SH-SY5Y (cell line): ENCODE data around the gene IMPACT.

Experiments used
- GATA2 ChIP-seq: IDR thresholded peaks from 2 replicates; pipeline ENCODE4 v1.6.1; 2011; ENCODE audit warnings: mild to moderate bottlenecking, low read depth, low read length
- GATA3 ChIP-seq: IDR thresholded peaks from 2 replicates; pipeline ENCODE4 v1.6.1; 2011; ENCODE audit warnings: low read depth, mild to moderate bottlenecking, low read length, moderate library complexity

The IMPACT gene

DNA sequence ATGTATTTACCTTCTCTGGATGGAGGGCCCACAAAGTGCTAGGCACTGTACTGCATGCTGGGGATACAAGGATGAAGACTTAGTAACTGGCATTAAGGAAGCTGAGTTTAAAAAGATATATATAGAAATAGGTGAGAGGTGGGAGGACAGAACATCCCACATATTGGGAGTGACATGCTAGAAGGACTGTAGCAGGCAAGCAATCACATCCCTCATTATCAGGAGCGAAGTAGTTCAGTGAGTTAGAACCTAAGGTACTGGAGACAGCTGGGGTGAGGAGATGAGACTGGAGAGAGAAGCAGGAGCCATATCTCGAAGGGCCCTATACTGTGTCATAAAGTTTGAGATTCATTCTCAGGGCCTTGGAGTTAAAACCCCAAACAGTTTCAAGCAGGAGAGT lies 18.0 kb upstream of the IMPACT start:
- TF ChIP-seq GATA3, result no peak
- no peak for TF ChIP-seq GATA2

DNA sequence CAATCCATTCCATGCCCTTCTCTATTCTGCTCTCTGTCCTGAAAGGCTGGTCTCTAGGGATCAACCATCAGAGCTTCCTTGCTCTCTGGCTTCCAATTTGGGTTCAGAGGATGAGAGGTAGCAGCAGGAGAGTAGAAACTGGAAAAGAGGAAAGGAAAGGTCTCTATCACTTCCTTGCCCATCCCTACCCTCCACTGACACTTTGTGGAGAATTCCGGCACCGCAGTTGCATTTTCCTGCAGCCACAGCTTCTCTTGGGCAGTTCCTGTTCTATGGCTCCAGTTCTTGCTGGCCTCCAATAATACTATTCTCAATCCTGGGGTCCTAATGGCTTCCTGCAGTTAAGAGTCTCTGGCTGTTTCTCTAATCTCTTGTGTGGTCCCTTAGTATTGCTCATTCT lies 13.3 kb upstream of the IMPACT start:
- TF ChIP-seq GATA3 (no peak), GATA2 (no peak)

DNA sequence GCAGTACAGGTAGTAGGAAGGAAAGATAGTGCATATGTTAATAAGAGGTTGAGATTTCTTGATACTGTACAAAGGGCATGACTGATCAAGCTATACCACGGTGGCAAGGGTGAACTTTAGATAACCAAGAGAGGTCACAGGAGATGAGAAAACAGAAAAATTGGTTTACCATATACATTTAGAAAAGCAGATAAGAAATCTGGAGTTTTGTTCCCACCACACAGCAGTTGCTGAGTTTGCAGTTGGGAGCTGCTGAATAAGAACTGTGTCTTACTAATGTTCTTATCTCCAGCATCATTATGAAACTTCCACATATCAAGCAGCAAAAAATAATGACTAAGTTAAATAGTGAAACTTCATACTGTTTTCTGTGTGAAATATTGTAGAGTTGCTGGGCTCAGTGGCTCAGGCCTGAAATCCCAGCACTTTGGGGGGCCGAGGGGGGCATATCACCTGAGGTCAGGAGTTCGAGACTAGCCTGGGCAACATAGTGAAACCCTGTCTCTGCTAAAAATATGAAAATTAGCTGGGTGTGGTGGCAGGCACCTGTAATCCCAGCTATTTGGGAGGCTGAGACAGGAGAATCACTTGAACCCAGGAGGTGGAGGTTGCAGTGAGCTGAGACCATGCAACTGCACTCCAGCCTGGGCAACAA lies 12.0 kb upstream of the IMPACT start:
- TF ChIP-seq GATA3 (no peak), GATA2 (no peak)

DNA sequence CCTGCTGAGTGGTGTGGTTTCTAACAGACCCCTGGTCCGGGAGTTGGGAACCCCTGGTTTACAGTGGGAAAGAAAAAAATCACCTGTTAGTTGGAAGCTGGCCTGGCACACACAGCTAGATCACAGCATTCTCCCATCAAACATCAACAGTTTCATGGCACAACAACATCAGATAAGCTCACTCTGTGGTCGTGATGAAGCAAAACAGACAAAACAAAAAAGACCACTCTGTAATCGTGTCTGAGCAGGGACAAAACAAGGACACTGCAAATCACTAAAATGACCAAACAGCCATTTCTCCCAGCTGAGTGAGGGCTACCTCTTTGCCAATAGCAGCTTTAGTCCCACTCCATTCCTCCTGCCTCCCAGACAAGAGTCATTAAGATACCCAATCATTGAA lies 9.0 kb upstream of the IMPACT start:
- TF ChIP-seq GATA2 (peak; percentile 57), GATA3 (no peak)

DNA sequence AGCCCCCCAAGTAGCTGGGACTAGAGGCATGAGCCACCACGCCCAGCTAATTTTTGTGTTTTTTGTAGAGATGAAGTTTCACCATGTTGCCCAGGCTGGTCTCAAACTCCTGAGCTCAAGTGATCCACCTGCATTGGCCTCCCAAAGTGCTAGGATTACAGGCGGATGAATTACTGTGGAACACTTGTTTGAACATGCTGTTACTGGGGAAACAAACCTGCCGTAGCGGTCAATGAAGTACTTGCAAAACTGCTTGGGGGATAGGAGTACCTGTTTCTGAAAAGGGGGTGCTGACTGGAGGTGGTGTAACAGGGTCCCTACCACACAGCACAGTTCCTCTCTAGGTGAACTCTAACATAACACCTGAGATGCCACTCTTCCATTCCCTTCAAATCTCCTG lies 5.9 kb upstream of the IMPACT start:
- TF ChIP-seq GATA2 (no peak), GATA3 (no peak)

DNA sequence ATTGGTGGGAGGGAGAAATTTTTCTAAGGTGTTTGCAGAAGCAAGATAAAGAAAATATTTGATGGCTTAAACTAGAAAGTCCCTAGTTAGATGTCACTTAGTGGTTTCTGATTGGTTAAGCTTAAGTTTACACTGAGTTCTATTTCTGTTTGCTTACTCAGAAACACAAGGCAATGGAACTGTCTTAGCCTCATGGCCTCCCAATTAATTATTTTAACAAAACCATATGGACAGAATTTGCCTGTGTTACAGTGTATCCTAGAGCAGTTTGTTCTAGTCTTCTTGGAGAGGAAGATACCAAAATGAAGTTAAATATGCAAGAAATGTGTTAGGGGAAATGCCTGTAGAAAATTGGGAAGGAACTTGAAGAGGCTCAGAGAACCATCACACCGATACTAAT lies 4.6 kb upstream of the IMPACT start:
- TF ChIP-seq GATA3, result no peak
- TF ChIP-seq GATA2, result no peak

DNA sequence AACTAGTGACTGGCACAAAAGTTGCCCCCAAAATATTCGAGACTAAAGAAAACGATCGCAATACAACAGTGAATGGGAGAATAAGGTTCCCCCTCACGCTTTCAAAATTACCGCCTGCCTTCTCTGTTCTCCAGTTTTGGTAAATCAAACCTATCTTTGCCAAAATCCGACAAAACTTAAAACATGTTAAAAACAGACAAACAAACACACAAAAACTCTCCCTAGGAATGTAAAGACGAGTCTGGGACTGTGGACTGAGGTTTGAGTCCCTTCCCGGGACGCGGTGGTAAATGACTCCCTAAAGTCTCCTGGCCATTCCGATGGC lies 435 bp upstream of the IMPACT start:
- TF ChIP-seq GATA2 (no peak), GATA3 (no peak)

DNA sequence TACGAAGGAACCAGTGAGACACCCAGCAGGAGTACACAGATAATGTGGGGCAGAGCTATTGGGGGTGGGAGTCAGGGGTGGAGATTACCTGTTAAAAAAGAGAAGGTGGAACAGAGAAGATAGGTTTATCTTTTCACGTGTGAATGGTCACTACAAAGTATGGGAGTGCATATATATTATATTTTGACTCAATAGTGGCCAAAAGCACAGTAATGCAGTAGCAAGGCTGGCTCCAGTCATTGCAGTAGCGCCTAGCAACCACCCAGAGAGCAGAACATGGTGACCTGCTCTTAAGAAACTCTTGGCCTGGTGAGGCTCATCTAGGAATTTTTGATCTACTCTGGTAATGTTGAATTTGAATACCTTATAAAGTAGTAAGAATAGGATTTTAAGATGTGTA lies 1.0 kb downstream of the IMPACT start:
- TF ChIP-seq GATA3, result no peak
- TF ChIP-seq GATA2, result no peak

DNA sequence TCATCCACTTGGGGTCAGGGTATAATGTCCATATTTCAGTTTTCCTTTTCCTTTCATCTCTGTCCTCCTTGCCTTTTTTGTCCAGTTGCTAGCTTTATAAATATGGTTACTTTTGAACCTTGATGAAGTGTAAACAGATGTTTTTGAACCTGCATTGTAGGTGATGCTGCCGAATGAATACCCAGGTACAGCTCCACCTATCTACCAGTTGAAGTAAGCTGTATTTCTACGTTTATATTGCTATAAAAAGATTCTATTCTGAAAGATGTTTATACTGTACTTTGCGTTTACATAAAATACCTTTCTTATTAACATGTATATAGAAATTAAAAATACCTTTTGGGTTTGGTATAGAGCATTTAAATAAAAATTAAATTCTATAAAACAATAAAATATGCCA lies 2.2 kb downstream of the IMPACT start:
- TF ChIP-seq GATA2 (no peak), GATA3 (no peak)

DNA sequence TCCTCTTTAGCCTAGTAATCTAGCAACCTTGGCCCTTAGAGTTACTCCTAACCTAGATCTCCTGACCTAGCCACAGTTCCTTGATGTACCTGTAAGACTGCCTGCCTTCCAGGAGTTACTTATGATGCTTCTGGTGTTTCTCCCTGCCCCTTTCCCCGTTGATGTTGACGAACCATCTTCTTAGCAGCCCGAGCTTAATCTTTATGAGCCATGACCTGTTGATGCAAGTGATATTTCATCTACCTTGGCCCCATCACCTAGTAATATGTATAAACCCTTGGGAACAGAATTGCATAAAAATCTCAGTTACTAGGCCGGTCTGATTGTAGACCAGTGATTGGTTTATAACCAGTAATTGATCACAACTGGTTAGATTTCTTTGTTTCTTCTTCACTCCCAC lies 2.7 kb downstream of the IMPACT start:
- TF ChIP-seq GATA3 (no peak), GATA2 (no peak)

DNA sequence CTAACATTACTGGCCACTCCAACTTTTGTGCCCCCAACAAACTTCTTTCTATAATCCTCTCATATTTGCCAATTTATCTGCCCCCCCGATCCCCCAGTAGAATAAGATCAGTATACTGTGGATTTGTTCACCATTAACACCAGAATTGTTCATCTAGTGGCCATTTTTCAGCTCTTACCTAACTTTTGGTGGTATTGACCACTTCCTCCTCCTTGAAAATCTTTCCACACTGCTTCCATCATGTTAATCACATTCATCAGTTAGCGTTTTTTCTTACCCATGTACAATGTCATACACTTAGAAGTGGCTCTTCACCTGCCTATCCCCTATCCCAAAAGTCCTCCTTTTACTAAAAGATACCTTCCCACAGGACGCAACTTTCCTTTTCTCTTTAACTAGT lies 6.1 kb downstream of the IMPACT start:
- no peak for TF ChIP-seq GATA3

DNA sequence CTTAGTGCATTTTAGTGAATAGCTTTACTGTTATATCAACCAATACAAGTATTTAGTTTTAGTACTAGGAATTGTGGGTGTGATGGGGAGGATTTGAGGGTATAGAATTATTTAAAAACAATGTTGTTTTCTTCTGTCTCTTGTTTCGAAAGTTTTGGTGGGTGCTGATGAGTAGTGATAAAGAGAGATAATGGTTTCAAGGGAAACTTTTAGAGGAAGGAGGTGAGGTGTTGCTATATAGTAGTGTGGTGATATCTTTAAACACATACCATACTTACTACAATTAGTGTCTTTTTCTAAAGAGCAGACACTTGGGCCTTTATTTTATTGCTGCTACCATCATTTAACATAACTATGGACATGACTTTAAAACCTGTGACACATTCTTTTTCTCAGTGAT lies 10.5 kb downstream of the IMPACT start:
- TF ChIP-seq GATA2 (no peak), GATA3 (no peak)

DNA sequence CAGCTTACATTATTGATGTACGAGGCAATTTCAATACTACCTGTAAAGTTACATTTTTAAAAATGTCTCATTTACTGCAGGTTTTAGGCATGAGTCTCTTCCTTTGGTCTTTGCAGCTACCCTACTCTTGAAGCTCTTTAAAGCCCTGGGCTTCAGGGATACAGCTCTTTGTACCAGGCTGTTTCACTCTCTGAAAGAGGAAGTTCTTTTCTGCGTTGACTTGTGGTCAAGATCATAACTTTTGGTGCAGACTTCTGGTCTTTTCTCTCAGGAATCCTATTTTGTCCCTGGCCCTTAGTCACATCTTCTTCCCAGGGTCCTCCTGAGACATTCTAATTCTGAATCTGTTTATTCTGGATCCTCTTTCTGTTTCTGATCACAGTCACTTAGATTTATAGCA lies 17.4 kb downstream of the IMPACT start:
- TF ChIP-seq GATA3 (no peak), GATA2 (no peak)

DNA sequence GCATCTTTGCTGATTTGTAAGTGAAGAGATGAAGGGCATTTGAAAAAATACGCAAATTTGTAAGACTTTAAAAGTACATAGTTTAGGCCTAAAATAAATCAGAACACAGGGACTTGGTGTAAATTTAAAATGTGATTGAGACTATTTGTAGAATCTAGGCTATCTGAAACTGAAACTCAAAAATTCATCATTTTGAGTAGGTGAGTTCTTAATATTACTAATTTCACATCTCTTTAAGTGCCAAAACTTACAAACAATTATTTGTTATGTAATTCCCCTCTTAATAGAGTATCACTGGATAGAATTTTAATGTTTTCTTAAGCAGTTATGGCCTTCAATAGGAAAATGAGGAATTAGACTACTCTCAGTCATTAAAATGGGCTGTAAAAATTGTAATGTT lies 20.0 kb downstream of the IMPACT start:
- TF ChIP-seq GATA2, result no peak
- TF ChIP-seq GATA3, result no peak

DNA sequence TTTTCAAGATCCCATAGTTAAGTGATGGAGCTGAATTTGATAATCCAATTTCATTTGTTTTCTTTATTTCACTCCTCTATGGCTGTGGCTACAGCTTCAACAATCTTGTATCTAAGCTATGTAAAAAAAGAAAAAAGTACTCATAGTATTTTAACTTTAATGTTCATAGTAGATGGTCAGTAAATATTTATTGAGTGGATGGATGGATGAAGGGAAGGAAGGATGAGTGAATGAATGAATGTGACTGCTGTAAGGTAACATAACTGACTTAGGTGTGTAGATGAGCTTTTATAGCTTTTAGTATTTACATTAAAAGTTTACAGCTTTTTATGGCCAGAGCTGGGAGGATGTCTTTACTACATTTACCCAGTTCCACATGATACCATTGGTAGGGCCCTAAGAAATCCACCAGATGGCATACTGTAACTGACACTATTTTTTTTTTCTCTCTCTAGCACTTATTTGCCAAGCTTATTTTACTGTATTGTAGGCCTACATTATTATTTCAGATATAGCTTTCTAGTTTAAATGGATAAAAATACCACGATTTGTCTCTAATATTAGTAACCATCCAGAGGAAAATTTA lies 20.6 kb downstream of the IMPACT start:
- TF ChIP-seq GATA2, result no peak
- no peak for TF ChIP-seq GATA3

DNA sequence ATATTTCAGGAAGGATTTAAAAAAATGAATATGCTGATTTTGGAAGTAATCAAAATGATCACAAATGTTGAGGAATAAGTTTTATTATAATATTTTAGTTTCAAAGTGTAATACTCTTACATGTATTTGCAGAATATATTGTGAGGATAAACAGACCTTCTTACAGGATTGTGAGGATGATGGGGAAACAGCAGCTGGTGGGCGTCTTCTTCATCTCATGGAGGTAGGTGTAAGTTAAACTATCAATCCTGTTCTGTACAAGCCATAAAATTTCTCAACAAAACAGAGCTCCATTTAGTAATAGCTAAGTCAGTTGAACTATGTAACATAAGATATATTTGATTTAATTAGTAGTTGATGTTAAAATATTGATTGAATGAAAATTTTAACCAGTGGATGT lies 21.5 kb downstream of the IMPACT start:
- TF ChIP-seq GATA3 (no peak), GATA2 (no peak)
